GM23338 (cell line): Measurements from ENCODE around the gene CD300H. TPM values are rescaled to one million over a fixed set of nuclear protein-coding genes. Genes with fewer than 3 reads are reported as not detected.

Source experiments
- ATAC-seq: fragments of 200-7000 bp; cut with Tn5 transposase; 3 replicates; pipeline ENCODE4 v1.9.1; 2020
- DNase-seq: peaks from one replicate; pipeline ENCODE4 v3.0.0-alpha.2; 2015; ENCODE audit warnings: low spot score
- H2AFZ ChIP-seq: fragments of 200-600 bp; sonication (generic); 2 replicates; pipeline ENCODE4 v1.8.0; 2016; ENCODE audit warnings: antibody characterized with exemption, mild to moderate bottlenecking, moderate library complexity
- H3F3A ChIP-seq: fragments of 200-600 bp; sonication (generic); replicated peaks from 2 replicates; pipeline ENCODE4 v1.8.0; 2017; ENCODE audit warnings: antibody characterized with exemption, mixed run types, low read depth
- H3K27ac ChIP-seq: fragments of 200-600 bp; sonication (generic); 2 replicates; pipeline ENCODE4 v1.6.1; 2016; ENCODE audit warnings: low read depth
- H3K27me3 ChIP-seq: fragments of 200-600 bp; sonication (generic); 2 replicates; pipeline ENCODE4 v1.8.0; 2016; ENCODE audit warnings: mild to moderate bottlenecking, mixed run types, moderate library complexity; ENCODE audit not compliant: insufficient read depth
- H3K36me3 ChIP-seq: fragments of 200-600 bp; sonication (generic); 2 replicates; pipeline ENCODE4 v1.8.0; 2016; ENCODE audit warnings: mild to moderate bottlenecking; ENCODE audit not compliant: insufficient read depth
- H3K4me1 ChIP-seq: fragments of 200-600 bp; sonication (generic); 2 replicates; pipeline ENCODE4 v1.8.0; 2016; ENCODE audit warnings: mild to moderate bottlenecking, moderate library complexity; ENCODE audit not compliant: insufficient read depth
- H3K4me2 ChIP-seq: fragments of 200-600 bp; sonication (generic); 2 replicates; pipeline ENCODE4 v1.7.1; 2017; ENCODE audit warnings: mixed run types
- H3K4me3 ChIP-seq: fragments of 200-600 bp; sonication (generic); 2 replicates; pipeline ENCODE4 v1.6.1; 2016; ENCODE audit warnings: mixed run types
- H3K79me2 ChIP-seq: fragments of 200-600 bp; sonication (generic); replicated peaks from 2 replicates; pipeline ENCODE4 v1.8.0; 2017; ENCODE audit warnings: mild to moderate bottlenecking; ENCODE audit not compliant: insufficient read depth
- H3K9me2 ChIP-seq: fragments of 200-600 bp; sonication (generic); 2 replicates; pipeline ENCODE4 v1.8.0; 2017; ENCODE audit not compliant: insufficient read depth
- H4K20me1 ChIP-seq: fragments of 200-600 bp; sonication (generic); replicated peaks from 2 replicates; pipeline ENCODE4 v1.8.0; 2017; ENCODE audit warnings: mild to moderate bottlenecking; ENCODE audit not compliant: insufficient read depth
- H3K27ac Mint-ChIP-seq: 2 replicates; pipeline ENCODE4 v1.8.0; 2020; ENCODE audit warnings: inconsistent platforms, mild to moderate bottlenecking, moderate library complexity, mixed read lengths
- H3K27me3 Mint-ChIP-seq: 3 replicates; pipeline ENCODE4 v1.8.0; 2022; ENCODE audit warnings: low read depth, mild to moderate bottlenecking, moderate library complexity, mixed read lengths, inconsistent platforms; ENCODE audit not compliant: insufficient read depth, poor library complexity
- H3K36me3 Mint-ChIP-seq: 3 replicates; pipeline ENCODE4 v1.8.0; 2021; ENCODE audit warnings: low read depth, mild to moderate bottlenecking, inconsistent platforms, moderate library complexity, mixed read lengths
- H3K4me1 Mint-ChIP-seq: 3 replicates; pipeline ENCODE4 v1.8.0; 2020; ENCODE audit warnings: mild to moderate bottlenecking, inconsistent platforms, mixed read lengths
- H3K4me3 Mint-ChIP-seq: 3 replicates; pipeline ENCODE4 v1.8.0; 2021; ENCODE audit warnings: moderate library complexity, mild to moderate bottlenecking, inconsistent platforms, mixed read lengths
- H3K9me3 Mint-ChIP-seq: 3 replicates; pipeline ENCODE4 v1.8.0; 2020; ENCODE audit warnings: moderate library complexity, mild to moderate bottlenecking, inconsistent platforms, mixed read lengths
- CREB1 ChIP-seq: fragments of 250-450 bp; sonication (Bioruptor Pico); IDR thresholded peaks from 2 replicates; pipeline ENCODE4 v1.5.0; 2020; ENCODE audit warnings: low read depth, mild to moderate bottlenecking, moderate library complexity
- CTCF ChIP-seq, 2 experiments: fragments of 200-600 bp in 1 of 2; sonication (generic) in 1 of 2; conservative IDR thresholded peaks; 2 replicates each; pipeline versions ENCODE4 v1.5.1 to v1.6.1; 2016 to 2017; ENCODE audit warnings: antibody characterized with exemption in 2 of 2, low read depth in 2 of 2, mild to moderate bottlenecking in 2 of 2, moderate library complexity in 1 of 2
- NANOG ChIP-seq: IDR thresholded peaks from 2 replicates; pipeline ENCODE4 v1.6.1; 2016; ENCODE audit warnings: antibody characterized with exemption, borderline replicate concordance
- REST ChIP-seq: IDR thresholded peaks from one replicate; pipeline ENCODE4 v1.6.1; 2018; ENCODE audit warnings: antibody characterized with exemption; ENCODE audit not compliant: unreplicated experiment
- ZNF331 ChIP-seq: fragments of 250-450 bp; sonication (Bioruptor Pico); IDR thresholded peaks from 2 replicates; pipeline ENCODE4 v1.5.0; 2020; ENCODE audit warnings: low read depth, mild to moderate bottlenecking, moderate library complexity
- polyA plus RNA-seq: library from polyadenylated mRNA; unstranded; fragments of >200 nt; fragmentation: Nextera tagmentation; extraction: Ambion mirVana; gene quantifications from 2 replicates; pipeline ENCODE4 v1.2.1, GENCODE V29; 2016
- total RNA-seq: library from RNA; depleted of rRNA; stranded (reverse); fragments of >200 nt; shearing (Covaris generic); gene quantifications from 2 replicates; pipeline ENCODE4 v1.2.3, GENCODE V29; 2014

CD300H gene
- total and polyA plus RNA-seq, 2 experiments from 2014 or later: not detected

- Histone ChIP-seq H3K79me2 (no peaks in the 10 kb centered on the region), H4K20me1 (no peaks in the 10 kb centered on the region), H3K4me3 (no peak overlapping the region), H3K4me2 (no peak overlapping the region), H3F3A (no peaks in the 10 kb centered on the region), H3K27ac (no peak overlapping the region), H2AFZ (no peak overlapping the region), H3K36me3 (no peaks in the 10 kb centered on the region), H3K9me2 (no peaks in the 10 kb centered on the region), H3K4me1 (no peaks in the 10 kb centered on the region), H3K27me3 (no peaks in the 10 kb centered on the region)
- Mint-ChIP-seq H3K27ac (no peak overlapping the region), H3K9me3 (no peaks in the 10 kb centered on the region), H3K36me3 (no peaks in the 10 kb centered on the region), H3K27me3 (peaks cover 11% of the 10 kb centered on the region), H3K4me3 (no peak overlapping the region), H3K4me1 (peaks cover 5% of the 10 kb centered on the region; the same call in 2 of the 3 replicates)
- ATAC-seq (no peak), DNase-seq (no peak)
- TF ChIP-seq REST: no peak
- TF ChIP-seq CREB1 (CRISPR knock-in tag): no peak
- TF ChIP-seq NANOG: no peak
Measured at GRCh38 chr17:74603037-74603635, 35.8 kb upstream of the CD300H start.

DNA sequence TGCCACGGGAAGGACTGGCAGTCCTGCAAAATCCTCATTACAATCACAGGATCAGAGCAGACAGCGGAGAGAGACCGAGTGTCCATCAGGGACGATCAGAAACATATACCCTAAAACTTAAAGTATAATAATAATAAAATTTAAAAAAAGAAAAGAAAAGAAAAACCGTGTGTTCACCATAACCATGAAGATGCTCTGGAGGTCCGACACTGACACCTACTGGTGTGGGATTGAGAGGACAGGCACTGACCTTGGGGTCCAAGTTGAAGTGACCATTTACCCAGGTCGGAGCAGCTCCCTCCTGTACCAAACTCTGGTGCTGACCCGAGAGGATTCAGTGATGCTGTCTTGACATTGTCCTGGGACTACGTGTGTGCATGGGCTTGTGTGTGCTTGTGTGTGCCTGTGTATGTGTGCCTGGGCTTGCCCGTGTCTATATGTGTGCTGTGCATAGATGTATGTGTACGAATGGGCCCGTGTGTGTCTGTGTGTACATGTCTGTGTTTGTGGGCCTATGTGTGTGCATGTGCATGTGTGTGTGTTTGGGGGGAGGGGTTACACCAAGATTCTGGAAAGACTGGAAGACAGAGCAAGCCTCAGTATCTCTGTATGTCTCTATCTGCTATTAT, 34.7 kb upstream of the CD300H start:
- no peaks in the 10 kb centered on the region for H3K36me3 ChIP-seq
- H3K79me2 ChIP-seq: no peaks in the 10 kb centered on the region
- H3K4me2 ChIP-seq: no peak overlapping the region
- H2AFZ ChIP-seq: no peak overlapping the region
- no peak overlapping the region for H3K27ac ChIP-seq
- no peaks in the 10 kb centered on the region for H3K4me1 ChIP-seq
- no peak overlapping the region for H3K4me3 ChIP-seq
- Mint-ChIP-seq H3K27ac (no peak overlapping the region), H3K4me1 (peaks cover 5% of the 10 kb centered on the region; the same call in 2 of the 3 replicates), H3K9me3 (no peaks in the 10 kb centered on the region), H3K36me3 (no peaks in the 10 kb centered on the region), H3K4me3 (no peak overlapping the region), H3K27me3 (peaks cover 11% of the 10 kb centered on the region)
- H3F3A ChIP-seq: no peaks in the 10 kb centered on the region
- ATAC-seq: peak; percentile 75
- no peaks in the 10 kb centered on the region for H3K9me2 ChIP-seq
- peak; percentile 67 for DNase-seq
- no peaks in the 10 kb centered on the region for H4K20me1 ChIP-seq
- H3K27me3 ChIP-seq: no peaks in the 10 kb centered on the region
- TF ChIP-seq ZNF331 (CRISPR knock-in tag) (no peak), CTCF (conservative IDR thresholded peaks at IDR 0.05; ENCODE audit: low read depth in 2 of 2) (peak; percentile 62 to 87)
